ENCODE data around the gene PIGN.
"Not testable (repeated sequence)": the region's sequence is repeated elsewhere in the genome, so short reads cannot be mapped to it uniquely, and the experiment has no call there.

PIGN gene

GRCh38 chr18:62196980-62197379, 10.1 kb upstream of the PIGN start:
- peaks cover 28 to 53% of the 10 kb centered on the region in 2 donors for H3K4me1 Mint-ChIP-seq
- peaks cover 0 to 3% of the 10 kb centered on the region in 2 donors for H3K9me3 Mint-ChIP-seq
- no peaks in the 10 kb centered on the region for H3K27me3 Mint-ChIP-seq
- H3K36me3 Mint-ChIP-seq = peaks cover 10 to 22% of the 10 kb centered on the region in 2 donors
- ATAC-seq (replicated peaks) (no peak), DNase-seq (no peak)
- no peak overlapping the region for H3K27ac Mint-ChIP-seq
- H3K4me3 Mint-ChIP-seq = no peak overlapping the region

- no peak for DNase-seq
- Mint-ChIP-seq H3K36me3 (peaks cover 19 to 30% of the 10 kb centered on the region in 2 donors), H3K4me3 (no peak overlapping the region), H3K4me1 (peaks cover 32 to 62% of the 10 kb centered on the region in 2 donors), H3K9me3 (peaks cover 0 to 7% of the 10 kb centered on the region in 2 donors), H3K27ac (no peak overlapping the region), H3K27me3 (no peaks in the 10 kb centered on the region)
- no peak for ATAC-seq (replicated peaks)
Measured at GRCh38 chr18:62196079-62196478, 9.2 kb upstream of the PIGN start.

- Mint-ChIP-seq H3K4me1 (peaks cover 31 to 38% of the 10 kb centered on the region in 2 donors), H3K27me3 (no peaks in the 10 kb centered on the region), H3K27ac (no peak overlapping the region), H3K4me3 (peak overlapping the region; percentile 97 to 99), H3K36me3 (peaks cover 24 to 33% of the 10 kb centered on the region in 2 donors), H3K9me3 (peaks cover 0 to 7% of the 10 kb centered on the region in 2 donors)
- DNase-seq (no peak), ATAC-seq (replicated peaks) (no peak)
Measured at GRCh38 chr18:62189208-62189607, 2.4 kb upstream of the PIGN start.

- peaks cover 27 to 30% of the 10 kb centered on the region in 2 donors for H3K4me1 Mint-ChIP-seq
- peaks cover 24 to 28% of the 10 kb centered on the region in 2 donors for H3K36me3 Mint-ChIP-seq
- no peak for DNase-seq
- no peaks in the 10 kb centered on the region for H3K27me3 Mint-ChIP-seq
- peak; percentile 6 to 8 for ATAC-seq (replicated peaks)
- peak overlapping the region; percentile 97 to 99 for H3K4me3 Mint-ChIP-seq
- peaks cover 0 to 7% of the 10 kb centered on the region in 2 donors for H3K9me3 Mint-ChIP-seq
- peak overlapping the region; percentile 99 for H3K27ac Mint-ChIP-seq
Measured at GRCh38 chr18:62187543-62188510, 971 bp upstream of the PIGN start.

- Mint-ChIP-seq H3K27me3 (no peaks in the 10 kb centered on the region), H3K36me3 (peaks cover 12 to 18% of the 10 kb centered on the region in 2 donors), H3K4me3 (peak overlapping the region; percentile 97 to 99), H3K27ac (peak overlapping the region; percentile 99), H3K9me3 (peaks cover 0 to 3% of the 10 kb centered on the region in 2 donors), H3K4me1 (peaks cover 16 to 22% of the 10 kb centered on the region in 2 donors)
- ATAC-seq (replicated peaks) = no peak
- DNase-seq = no peak
Measured at GRCh38 chr18:62186499-62186773, 420 bp downstream of the PIGN start.

- Mint-ChIP-seq H3K4me3 (no peak overlapping the region), H3K36me3 (peaks cover 0 to 11% of the 10 kb centered on the region in 2 donors), H3K27ac (no peak overlapping the region), H3K9me3 (no peaks in the 10 kb centered on the region), H3K4me1 (peaks cover 14 to 16% of the 10 kb centered on the region in 2 donors), H3K27me3 (no peaks in the 10 kb centered on the region)
- DNase-seq = peak; percentile 30
- ATAC-seq (replicated peaks) = no peak
Measured at GRCh38 chr18:62183578-62184195, 3.2 kb downstream of the PIGN start.

- ATAC-seq (replicated peaks) (no peak), DNase-seq (no peak)
- Mint-ChIP-seq H3K4me3 (no peak overlapping the region), H3K4me1 (peaks cover 16 to 26% of the 10 kb centered on the region in 2 donors), H3K9me3 (no peaks in the 10 kb centered on the region), H3K27me3 (no peaks in the 10 kb centered on the region), H3K27ac (no peak overlapping the region), H3K36me3 (peaks cover 4 to 11% of the 10 kb centered on the region in 2 donors)
Measured at GRCh38 chr18:62182220-62182619, 4.6 kb downstream of the PIGN start.

GRCh38 chr18:62179213-62179612, 7.6 kb downstream of the PIGN start:
- Mint-ChIP-seq H3K27me3 (no peaks in the 10 kb centered on the region), H3K4me1 (peaks cover 16 to 31% of the 10 kb centered on the region in 2 donors), H3K36me3 (peaks cover 6 to 12% of the 10 kb centered on the region in 2 donors), H3K9me3 (no peaks in the 10 kb centered on the region), H3K27ac (no peak overlapping the region), H3K4me3 (no peak overlapping the region)
- no peak for DNase-seq
- ATAC-seq (replicated peaks) = peak; percentile 29 to 57

GRCh38 chr18:62177271-62177670, 9.6 kb downstream of the PIGN start:
- Mint-ChIP-seq H3K27me3 (no peaks in the 10 kb centered on the region), H3K4me3 (no peak overlapping the region), H3K36me3 (peaks cover 7 to 15% of the 10 kb centered on the region in 2 donors), H3K9me3 (no peaks in the 10 kb centered on the region), H3K27ac (no peak overlapping the region), H3K4me1 (peaks cover 14 to 26% of the 10 kb centered on the region in 2 donors)
- ATAC-seq (replicated peaks) (no peak), DNase-seq (no peak)

GRCh38 chr18:62175521-62175920, 11.3 kb downstream of the PIGN start:
- Mint-ChIP-seq H3K27ac (no peak overlapping the region), H3K4me3 (no peak overlapping the region), H3K27me3 (no peaks in the 10 kb centered on the region), H3K36me3 (peaks cover 7 to 8% of the 10 kb centered on the region in 2 donors), H3K9me3 (no peaks in the 10 kb centered on the region), H3K4me1 (peaks cover 14 to 26% of the 10 kb centered on the region in 2 donors)
- DNase-seq = no peak
- peak in 1 of 2 donors; percentile 55 for ATAC-seq (replicated peaks)

- H3K4me3 Mint-ChIP-seq = no peak overlapping the region
- H3K27ac Mint-ChIP-seq = no peak overlapping the region
- ATAC-seq (replicated peaks) = no peak
- no peaks in the 10 kb centered on the region for H3K9me3 Mint-ChIP-seq
- no peak for DNase-seq
- H3K27me3 Mint-ChIP-seq = no peaks in the 10 kb centered on the region
- H3K4me1 Mint-ChIP-seq = peaks cover 7 to 10% of the 10 kb centered on the region in 2 donors
- H3K36me3 Mint-ChIP-seq = peaks cover 4 to 9% of the 10 kb centered on the region in 2 donors
Measured at GRCh38 chr18:62172298-62172697, 14.6 kb downstream of the PIGN start.

GRCh38 chr18:62170857-62171256, 16.0 kb downstream of the PIGN start:
- Mint-ChIP-seq H3K27ac (no peak overlapping the region), H3K9me3 (peaks cover 4% of the 10 kb centered on the region in 2 donors), H3K4me3 (no peak overlapping the region), H3K4me1 (peaks cover 8 to 13% of the 10 kb centered on the region in 2 donors), H3K27me3 (no peaks in the 10 kb centered on the region), H3K36me3 (peaks cover 8 to 18% of the 10 kb centered on the region in 2 donors)
- ATAC-seq (replicated peaks) (no peak), DNase-seq (no peak)

GRCh38 chr18:62166524-62166923, 20.3 kb downstream of the PIGN start:
- H3K9me3 Mint-ChIP-seq = peaks cover 8 to 15% of the 10 kb centered on the region in 2 donors
- not testable (repeated sequence) for DNase-seq; ATAC-seq (replicated peaks); H3K4me3 Mint-ChIP-seq; H3K27ac Mint-ChIP-seq; H3K27me3 Mint-ChIP-seq
- peaks cover 14 to 29% of the 10 kb centered on the region in 2 donors for H3K36me3 Mint-ChIP-seq
- H3K4me1 Mint-ChIP-seq = peaks cover 11 to 22% of the 10 kb centered on the region in 2 donors

- Mint-ChIP-seq H3K27me3 (no peaks in the 10 kb centered on the region), H3K36me3 (peaks cover 14 to 33% of the 10 kb centered on the region in 2 donors), H3K27ac (no peak overlapping the region), H3K9me3 (peaks cover 8 to 15% of the 10 kb centered on the region in 2 donors), H3K4me3 (no peak overlapping the region), H3K4me1 (peaks cover 11 to 22% of the 10 kb centered on the region in 2 donors)
- DNase-seq = no peak
- peak; percentile 38 to 76 for ATAC-seq (replicated peaks)
Measured at GRCh38 chr18:62165583-62165982, 21.3 kb downstream of the PIGN start.

Data from stimulated activated naive B cell treated with anti-CD40 and anti-IgM and Interleukin-4, amounts not matched to agents 10 μg/mL and 1 μg/mL and 100 μg/mL, for 72 hours (primary cell).